ENCODE measurements around the gene PPP1R12C. TPM values are rescaled to one million over a fixed set of nuclear protein-coding genes. Genes with fewer than 3 reads are reported as not detected.

PPP1R12C gene
- total and polyA plus RNA-seq, 8 donors, result 37.1 to 266 (median 53.4) TPM

DNA sequence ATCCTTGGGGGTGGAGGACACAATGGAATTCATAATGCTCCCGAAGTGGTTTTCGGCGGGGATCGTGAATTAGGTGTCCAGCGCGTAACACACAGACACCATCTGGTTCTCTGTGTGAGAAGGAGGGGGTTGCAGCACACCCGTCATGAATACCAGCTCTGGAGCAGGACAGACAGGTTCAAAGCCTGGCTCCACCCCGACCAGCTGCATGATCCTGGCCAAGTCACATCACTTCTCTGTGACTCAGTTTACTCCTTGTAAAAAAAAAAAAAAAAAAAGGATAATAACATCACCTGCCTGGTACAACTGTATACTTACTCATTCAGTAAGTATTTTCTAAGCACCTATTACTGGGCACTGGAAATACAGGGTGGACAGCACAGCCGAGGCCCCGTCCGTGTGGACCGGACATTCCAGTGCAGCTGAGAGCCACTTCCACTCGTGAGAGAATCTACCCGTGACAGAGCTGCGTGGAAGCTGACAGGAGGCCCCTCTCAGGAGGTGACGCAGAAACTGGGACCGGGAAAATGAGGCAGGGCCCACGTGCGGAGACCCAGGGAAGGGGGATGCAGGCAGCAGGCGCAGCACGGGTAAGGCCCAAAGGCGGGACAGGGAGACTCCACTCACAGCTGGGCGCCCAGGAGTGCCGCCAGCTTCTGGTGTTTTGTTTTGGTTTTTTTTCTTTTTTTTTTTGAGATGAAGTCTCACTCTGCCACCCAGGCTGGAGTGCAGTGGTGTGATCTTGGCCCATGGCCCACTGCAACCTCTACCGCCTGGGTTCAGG is 66.5 kb downstream of the PPP1R12C start:
- Histone ChIP-seq H3K27me3 (no peaks in the 10 kb centered on the region), H3K4me1 (no peaks in the 10 kb centered on the region), H3K36me3 (peaks cover 3 to 61% (median 27%) of the 10 kb centered on the region in 3 donors), H3K27ac (no peak overlapping the region), H3K4me3 (no peak overlapping the region), H3K9me3 (no peaks in the 10 kb centered on the region)
- 96 to 97% methylated on average over 25 of the region's 25 CpGs for WGBS, 2 donors
- DNase-seq, result no peak
- no peak for FAIRE-seq
- TF ChIP-seq, protein P1, sequence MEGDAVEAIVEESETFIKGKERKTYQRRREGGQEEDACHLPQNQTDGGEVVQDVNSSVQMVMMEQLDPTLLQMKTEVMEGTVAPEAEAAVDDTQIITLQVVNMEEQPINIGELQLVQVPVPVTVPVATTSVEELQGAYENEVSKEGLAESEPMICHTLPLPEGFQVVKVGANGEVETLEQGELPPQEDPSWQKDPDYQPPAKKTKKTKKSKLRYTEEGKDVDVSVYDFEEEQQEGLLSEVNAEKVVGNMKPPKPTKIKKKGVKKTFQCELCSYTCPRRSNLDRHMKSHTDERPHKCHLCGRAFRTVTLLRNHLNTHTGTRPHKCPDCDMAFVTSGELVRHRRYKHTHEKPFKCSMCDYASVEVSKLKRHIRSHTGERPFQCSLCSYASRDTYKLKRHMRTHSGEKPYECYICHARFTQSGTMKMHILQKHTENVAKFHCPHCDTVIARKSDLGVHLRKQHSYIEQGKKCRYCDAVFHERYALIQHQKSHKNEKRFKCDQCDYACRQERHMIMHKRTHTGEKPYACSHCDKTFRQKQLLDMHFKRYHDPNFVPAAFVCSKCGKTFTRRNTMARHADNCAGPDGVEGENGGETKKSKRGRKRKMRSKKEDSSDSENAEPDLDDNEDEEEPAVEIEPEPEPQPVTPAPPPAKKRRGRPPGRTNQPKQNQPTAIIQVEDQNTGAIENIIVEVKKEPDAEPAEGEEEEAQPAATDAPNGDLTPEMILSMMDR (IDR thresholded peaks at IDR 0.05), result no peak
- intact Hi-C loops (cut with DNase I), result no loop called here
- ATAC-seq, result no peak

DNA sequence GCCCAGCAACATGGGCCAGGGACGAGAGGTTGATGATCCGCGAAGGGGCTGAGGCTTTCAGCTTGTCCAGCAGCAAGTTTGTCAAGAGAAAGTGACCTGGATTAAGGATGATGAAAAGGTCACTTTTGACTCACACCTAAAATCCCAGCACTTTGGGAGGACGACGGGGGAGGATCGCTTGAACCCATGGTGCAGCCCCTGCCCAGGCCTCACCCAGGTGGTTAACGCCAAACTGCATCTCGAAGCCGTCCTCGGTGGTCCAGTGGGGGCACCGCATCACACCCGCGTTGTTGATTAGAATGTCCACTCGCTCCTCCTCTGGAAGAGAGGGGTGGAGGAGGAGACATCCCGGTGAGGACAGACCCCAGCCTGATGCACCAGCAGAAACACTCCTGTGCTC is 69.0 kb downstream of the PPP1R12C start:
- no peak for FAIRE-seq
- whole genome bisulfite sequencing, 2 donors, result 95% methylated on average over 15 of the region's 15 CpGs
- no peak for DNase-seq
- Histone ChIP-seq H3K9me3 (no peaks in the 10 kb centered on the region), H3K36me3 (peaks cover 3 to 55% (median 29%) of the 10 kb centered on the region in 3 donors), H3K27ac (no peak overlapping the region), H3K4me3 (no peak overlapping the region), H3K27me3 (no peaks in the 10 kb centered on the region), H3K4me1 (no peaks in the 10 kb centered on the region)
- no peak for ATAC-seq
- intact Hi-C loops (cut with DNase I), result no loop called here
- TF ChIP-seq, protein P1 (IDR thresholded peaks at IDR 0.05), result no peak

DNA sequence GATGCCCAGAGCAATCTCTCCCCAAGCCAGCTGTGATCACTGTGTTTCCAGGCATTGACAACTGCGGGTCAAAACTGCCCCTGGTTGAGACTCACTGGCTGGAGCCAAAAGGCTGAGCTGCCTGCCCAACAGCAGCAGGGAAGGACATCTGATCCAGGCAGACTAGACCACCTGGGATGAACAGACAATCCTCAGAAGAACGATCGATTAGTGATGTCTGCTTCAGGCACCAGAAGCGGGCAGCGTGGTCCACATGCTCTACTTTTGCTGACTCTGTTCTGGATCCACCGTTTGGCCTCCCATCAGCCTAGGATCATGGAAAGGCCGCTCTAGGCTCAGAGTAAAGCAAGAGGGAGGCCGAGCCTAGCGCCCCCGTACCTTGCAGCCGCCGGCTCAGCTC is 69.5 kb downstream of the PPP1R12C start:
- DNase-seq, result no peak
- intact Hi-C loops (cut with DNase I), result no loop called here
- H3K27ac ChIP-seq, result no peak overlapping the region
- ATAC-seq, result no peak
- no peaks in the 10 kb centered on the region for H3K27me3 ChIP-seq
- peaks cover 3 to 53% (median 29%) of the 10 kb centered on the region in 3 donors for H3K36me3 ChIP-seq
- no peak overlapping the region for H3K4me3 ChIP-seq
- no peaks in the 10 kb centered on the region for H3K4me1 ChIP-seq
- 90 to 94% methylated on average over 12 of the region's 12 CpGs for WGBS, 2 donors
- no peak for FAIRE-seq
- TF ChIP-seq, protein P1 (IDR thresholded peaks at IDR 0.05), result no peak
- H3K9me3 ChIP-seq, result no peaks in the 10 kb centered on the region

DNA sequence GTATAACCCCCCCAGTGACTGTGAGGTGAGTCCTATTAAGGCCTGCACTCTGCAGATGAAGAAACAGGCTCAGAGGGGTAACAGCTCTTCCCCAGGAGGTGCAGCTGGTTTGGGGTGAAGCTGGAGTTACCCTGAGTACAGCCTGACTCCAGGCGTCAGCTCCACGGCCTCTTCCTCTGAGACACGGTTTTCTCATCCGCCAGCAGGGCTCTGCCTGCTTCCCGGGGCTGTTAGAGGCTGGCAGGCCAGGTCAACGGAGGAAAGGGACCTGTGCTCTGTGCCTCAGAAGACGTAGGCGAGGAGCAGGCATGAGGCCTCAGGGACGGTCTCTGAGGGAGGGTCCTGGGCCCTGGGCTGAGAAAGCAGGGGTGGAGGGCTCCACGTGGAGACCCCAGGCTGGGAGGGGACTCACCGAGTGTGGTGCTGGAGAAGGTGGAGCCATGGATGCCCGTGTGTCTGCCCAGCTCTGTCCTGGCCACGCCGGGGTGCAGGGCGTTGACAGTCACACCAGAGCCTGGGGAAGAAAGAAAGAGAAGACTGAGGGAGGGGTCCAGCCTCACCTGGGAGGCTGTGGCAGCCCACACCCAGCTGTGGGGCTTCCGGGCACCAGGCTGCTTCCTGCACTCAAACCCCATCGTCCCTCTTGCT is 70.3 kb downstream of the PPP1R12C start:
- FAIRE-seq (no peak), ATAC-seq (no peak), DNase-seq (no peak)
- WGBS, 2 donors, result 90% methylated on average over 17 of the region's 17 CpGs
- Histone ChIP-seq H3K9me3 (no peaks in the 10 kb centered on the region), H3K36me3 (peaks cover 3 to 49% (median 29%) of the 10 kb centered on the region in 3 donors), H3K27me3 (no peaks in the 10 kb centered on the region), H3K4me3 (no peak overlapping the region), H3K4me1 (no peaks in the 10 kb centered on the region), H3K27ac (no peak overlapping the region)
- intact Hi-C loops (cut with DNase I), result no loop called here
- TF ChIP-seq, protein P1 (IDR thresholded peaks at IDR 0.05), result no peak
